Glutamatergic neuron (in vitro differentiated cells): ENCODE data around the gene TRPM3. TPM values are rescaled to one million over a fixed set of nuclear protein-coding genes. Genes with fewer than 3 reads are reported as not detected.
A peak's percentile ranks its signal among the peaks of the same experiment; 100 is the strongest.

ENCODE experiments used
- DNase-seq: peaks from one replicate; pipeline ENCODE4 v3.0.0; 2022
- H3K27ac Mint-ChIP-seq: one replicate; pipeline ENCODE4 v1.8.0; 2020; ENCODE audit warnings: mild to moderate bottlenecking, mixed read lengths, inconsistent platforms; ENCODE audit not compliant: unreplicated experiment
- H3K27me3 Mint-ChIP-seq: one replicate; pipeline ENCODE4 v1.8.0; 2020; ENCODE audit warnings: mild to moderate bottlenecking, moderate library complexity, mixed read lengths, inconsistent platforms; ENCODE audit not compliant: unreplicated experiment
- H3K36me3 Mint-ChIP-seq: one replicate; pipeline ENCODE4 v1.8.0; 2020; ENCODE audit warnings: mild to moderate bottlenecking, mixed read lengths, inconsistent platforms; ENCODE audit not compliant: unreplicated experiment
- H3K4me1 Mint-ChIP-seq: one replicate; pipeline ENCODE4 v1.8.0; 2020; ENCODE audit warnings: mild to moderate bottlenecking, low read depth, mixed read lengths, inconsistent platforms; ENCODE audit not compliant: unreplicated experiment
- H3K4me3 Mint-ChIP-seq: one replicate; pipeline ENCODE4 v1.8.0; 2020; ENCODE audit warnings: mild to moderate bottlenecking, mixed read lengths, inconsistent platforms; ENCODE audit not compliant: unreplicated experiment
- H3K9me3 Mint-ChIP-seq: one replicate; pipeline ENCODE4 v1.8.0; 2020; ENCODE audit warnings: mild to moderate bottlenecking, moderate library complexity, mixed read lengths, inconsistent platforms; ENCODE audit not compliant: unreplicated experiment
- total RNA-seq: library from RNA; stranded (reverse); fragmentation: NEBNext Ultra II Directional; extraction: Animal tissue kit (Norgen Biotek cat#: 25700); gene quantifications from one replicate; pipeline ENCODE4 v1.2.1, GENCODE V29; 2021; ENCODE audit not compliant: unreplicated experiment
- TF ChIP-seq, protein P1 (sequence below): fragments of 200-600 bp; sonication (generic); IDR thresholded peaks from one replicate; pipeline ENCODE4 v1.5.0; 2021; ENCODE audit not compliant: partially characterized antibody, unreplicated experiment

Gene TRPM3
- total RNA-seq, 1 donor from 2014 or later = 3.3 TPM

- H3K4me3 Mint-ChIP-seq = no peak overlapping the region
- peaks cover 6% of the 10 kb centered on the region for H3K36me3 Mint-ChIP-seq
- peaks cover 4% of the 10 kb centered on the region for H3K9me3 Mint-ChIP-seq
- peaks cover 3% of the 10 kb centered on the region for H3K27me3 Mint-ChIP-seq
- no peak overlapping the region for H3K27ac Mint-ChIP-seq
- TF ChIP-seq, protein P1, sequence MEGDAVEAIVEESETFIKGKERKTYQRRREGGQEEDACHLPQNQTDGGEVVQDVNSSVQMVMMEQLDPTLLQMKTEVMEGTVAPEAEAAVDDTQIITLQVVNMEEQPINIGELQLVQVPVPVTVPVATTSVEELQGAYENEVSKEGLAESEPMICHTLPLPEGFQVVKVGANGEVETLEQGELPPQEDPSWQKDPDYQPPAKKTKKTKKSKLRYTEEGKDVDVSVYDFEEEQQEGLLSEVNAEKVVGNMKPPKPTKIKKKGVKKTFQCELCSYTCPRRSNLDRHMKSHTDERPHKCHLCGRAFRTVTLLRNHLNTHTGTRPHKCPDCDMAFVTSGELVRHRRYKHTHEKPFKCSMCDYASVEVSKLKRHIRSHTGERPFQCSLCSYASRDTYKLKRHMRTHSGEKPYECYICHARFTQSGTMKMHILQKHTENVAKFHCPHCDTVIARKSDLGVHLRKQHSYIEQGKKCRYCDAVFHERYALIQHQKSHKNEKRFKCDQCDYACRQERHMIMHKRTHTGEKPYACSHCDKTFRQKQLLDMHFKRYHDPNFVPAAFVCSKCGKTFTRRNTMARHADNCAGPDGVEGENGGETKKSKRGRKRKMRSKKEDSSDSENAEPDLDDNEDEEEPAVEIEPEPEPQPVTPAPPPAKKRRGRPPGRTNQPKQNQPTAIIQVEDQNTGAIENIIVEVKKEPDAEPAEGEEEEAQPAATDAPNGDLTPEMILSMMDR = no peak
- no peak for DNase-seq
- no peaks in the 10 kb centered on the region for H3K4me1 Mint-ChIP-seq
Observed at GRCh38 chr9:71003346-71003745, 118.1 kb downstream of the TRPM3 start.

- TF ChIP-seq, protein P1 = peak; percentile 39
- DNase-seq = no peak
- H3K27ac Mint-ChIP-seq = no peak overlapping the region
- peaks cover 2% of the 10 kb centered on the region for H3K27me3 Mint-ChIP-seq
- peaks cover 6% of the 10 kb centered on the region for H3K36me3 Mint-ChIP-seq
- peaks cover 4% of the 10 kb centered on the region for H3K9me3 Mint-ChIP-seq
- H3K4me3 Mint-ChIP-seq = no peak overlapping the region
- H3K4me1 Mint-ChIP-seq = no peaks in the 10 kb centered on the region
Observed at GRCh38 chr9:71001780-71002386, 119.5 kb downstream of the TRPM3 start.

GRCh38 chr9:70998962-70999361 lies 122.5 kb downstream of the TRPM3 start:
- peaks cover 2% of the 10 kb centered on the region for H3K27me3 Mint-ChIP-seq
- H3K27ac Mint-ChIP-seq = no peak overlapping the region
- H3K9me3 Mint-ChIP-seq = no peaks in the 10 kb centered on the region
- H3K4me3 Mint-ChIP-seq = no peak overlapping the region
- H3K4me1 Mint-ChIP-seq = no peaks in the 10 kb centered on the region
- TF ChIP-seq, protein P1 = no peak
- H3K36me3 Mint-ChIP-seq = no peaks in the 10 kb centered on the region
- DNase-seq = no peak

DNA sequence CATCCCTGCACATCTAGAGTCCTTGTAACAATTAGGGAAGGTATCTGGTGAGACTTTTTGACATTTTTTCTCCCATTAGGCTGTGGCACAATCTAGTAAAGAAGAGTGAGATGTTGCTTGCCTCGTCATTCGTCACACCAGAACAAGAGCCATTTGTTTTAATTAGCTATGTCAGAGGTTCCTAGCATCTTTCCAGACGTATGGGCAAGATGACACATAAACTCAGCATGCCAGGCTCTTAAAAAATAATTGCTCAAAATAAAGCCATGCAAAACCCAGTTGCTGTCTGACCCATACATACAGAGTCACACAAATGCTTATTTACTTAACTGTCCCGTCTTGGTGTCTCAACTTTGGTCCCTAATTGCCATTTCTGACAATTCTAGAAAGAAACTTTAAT lies 125.9 kb downstream of the TRPM3 start:
- TF ChIP-seq, protein P1 = no peak
- H3K27me3 Mint-ChIP-seq = no peaks in the 10 kb centered on the region
- DNase-seq = no peak
- no peaks in the 10 kb centered on the region for H3K36me3 Mint-ChIP-seq
- H3K4me3 Mint-ChIP-seq = no peak overlapping the region
- no peaks in the 10 kb centered on the region for H3K4me1 Mint-ChIP-seq
- H3K9me3 Mint-ChIP-seq = no peaks in the 10 kb centered on the region
- no peak overlapping the region for H3K27ac Mint-ChIP-seq

- TF ChIP-seq, protein P1 = no peak
- Mint-ChIP-seq H3K9me3 (no peaks in the 10 kb centered on the region), H3K4me3 (no peak overlapping the region), H3K4me1 (no peaks in the 10 kb centered on the region), H3K27me3 (no peaks in the 10 kb centered on the region), H3K27ac (no peak overlapping the region), H3K36me3 (no peaks in the 10 kb centered on the region)
- DNase-seq = no peak
Observed at GRCh38 chr9:70994582-70994981, 126.8 kb downstream of the TRPM3 start.
